Measurements from ENCODE around the gene SESN1.

Gene SESN1

DNA sequence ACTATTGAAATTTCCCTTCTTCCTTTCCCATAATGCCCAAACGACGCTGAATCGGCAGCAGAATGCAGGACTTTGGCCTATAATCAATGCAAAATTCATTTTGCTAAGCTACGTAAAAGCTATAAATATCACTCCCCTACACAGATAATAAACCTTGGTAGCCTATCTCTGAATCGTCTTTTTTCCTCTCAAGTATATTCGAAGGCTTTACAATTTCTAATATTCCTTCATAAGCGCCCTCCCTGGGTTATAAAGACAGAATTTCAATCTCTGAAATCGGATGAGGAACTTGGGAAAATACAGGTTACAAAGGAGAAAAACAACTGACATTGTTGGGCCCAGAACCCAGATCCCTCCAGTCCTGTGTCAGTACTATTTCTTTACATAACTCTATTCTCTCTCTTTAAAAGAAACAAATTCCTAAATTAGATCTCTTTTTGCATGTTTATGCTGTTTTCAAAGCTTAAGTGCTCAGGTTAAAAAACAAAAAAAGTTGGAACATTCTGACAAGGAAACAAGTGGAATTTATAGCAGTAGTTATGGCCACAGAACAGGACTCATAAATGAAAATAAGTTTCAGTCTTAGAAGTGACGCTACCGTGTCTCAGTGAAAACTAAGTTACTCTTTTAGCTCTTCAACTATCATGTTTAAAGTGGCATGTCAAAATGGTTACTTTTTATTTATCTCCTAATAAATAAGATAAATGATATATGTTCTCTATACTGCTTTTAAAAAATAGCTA is 84.5 kb downstream of the SESN1 start:
- ATAC-seq (no peak), DNase-seq (ENCODE audit: low spot score in 2 of 2) (no peak)
- Mint-ChIP-seq H3K27ac (peak overlapping the region; percentile 95), H3K4me3 (peak overlapping the region; percentile 83), H3K4me1 (peaks cover 65% of the 10 kb centered on the region), H3K9me3 (no peaks in the 10 kb centered on the region), H3K36me3 (peaks cover 5% of the 10 kb centered on the region)

DNA sequence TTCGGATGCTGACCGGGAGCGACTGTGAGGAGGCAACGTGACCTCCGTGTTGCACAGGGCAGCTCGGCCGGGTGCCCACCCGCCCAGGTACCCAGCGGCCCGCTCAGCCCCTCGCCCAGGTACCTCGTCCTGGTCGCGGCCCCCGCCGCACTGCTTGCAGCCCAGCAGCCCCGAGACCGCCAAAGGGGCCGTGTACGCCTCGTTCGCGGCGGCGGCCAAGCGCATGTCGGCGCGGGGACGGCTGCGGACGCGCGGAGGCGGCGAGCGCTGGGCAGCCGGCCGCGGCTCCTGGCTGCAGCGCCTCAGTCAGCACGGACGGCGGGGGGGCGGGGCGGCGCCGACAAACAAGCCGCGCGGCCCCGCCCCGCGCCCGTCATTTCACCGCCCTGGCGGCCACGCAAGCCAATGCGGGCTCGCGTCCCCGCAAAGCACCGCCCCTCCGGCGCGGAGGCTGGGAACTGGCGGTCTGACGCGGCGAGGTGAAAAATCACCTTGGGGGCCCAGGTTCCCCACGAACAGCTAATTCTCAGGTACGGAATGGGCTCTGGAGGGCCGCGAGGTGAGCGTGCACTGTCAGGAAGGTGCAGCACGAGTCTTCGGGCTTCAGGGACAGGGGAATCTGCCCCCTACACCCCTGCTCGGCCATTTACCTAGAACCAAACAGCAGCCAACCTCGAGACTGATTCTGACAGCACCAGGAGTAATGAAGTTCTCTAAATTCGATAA is 85.2 kb downstream of the SESN1 start:
- H3K4me1 Mint-ChIP-seq: peaks cover 66% of the 10 kb centered on the region
- H3K4me3 Mint-ChIP-seq: peak overlapping the region; percentile 83
- H3K9me3 Mint-ChIP-seq: no peaks in the 10 kb centered on the region
- H3K27ac Mint-ChIP-seq: peak overlapping the region; percentile 95
- H3K36me3 Mint-ChIP-seq: peaks cover 5% of the 10 kb centered on the region
- ATAC-seq: peak; percentile 91
- DNase-seq (ENCODE audit: low spot score in 2 of 2): peak; percentile 82 to 92

DNA sequence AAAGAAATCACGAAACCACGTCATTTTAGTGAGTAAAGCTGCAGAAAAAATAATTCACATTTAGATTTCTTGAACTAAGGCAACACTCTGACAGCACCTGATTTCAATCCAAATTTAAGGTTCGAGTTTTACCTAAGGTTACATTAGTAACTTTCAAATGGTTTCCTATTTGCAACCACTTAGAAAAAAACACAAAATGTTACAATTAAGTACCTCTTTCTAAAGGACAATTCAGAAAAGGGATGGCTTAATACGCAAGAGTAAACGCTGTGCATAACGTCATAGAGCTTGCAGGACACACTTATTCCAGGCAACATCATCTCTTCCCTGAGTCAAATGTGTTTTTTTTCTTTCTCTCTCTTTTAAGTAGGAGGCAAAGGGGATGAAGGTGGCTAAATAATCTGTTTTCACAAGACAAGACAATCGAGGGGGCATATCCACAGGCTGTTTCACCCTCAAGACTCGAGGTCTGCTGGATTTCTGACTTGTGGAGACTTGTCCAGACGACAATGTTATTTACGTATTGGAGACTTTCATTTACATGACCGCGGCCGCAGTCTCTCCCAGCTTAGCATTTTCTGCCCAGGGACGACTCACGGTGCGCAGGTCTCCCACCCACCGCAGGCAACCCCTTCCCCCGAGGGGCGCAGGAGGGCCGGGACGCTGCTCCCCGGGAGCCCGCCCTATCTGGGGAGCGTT is 86.0 kb downstream of the SESN1 start:
- peak overlapping the region; percentile 83 for H3K4me3 Mint-ChIP-seq
- H3K4me1 Mint-ChIP-seq: peaks cover 60% of the 10 kb centered on the region
- peak overlapping the region; percentile 87 for H3K27ac Mint-ChIP-seq
- H3K9me3 Mint-ChIP-seq: no peaks in the 10 kb centered on the region
- peaks cover 5% of the 10 kb centered on the region for H3K36me3 Mint-ChIP-seq
- DNase-seq (ENCODE audit: low spot score in 2 of 2): peak in 1 of 2 donors; percentile 74
- ATAC-seq: peak; percentile 61

DNA sequence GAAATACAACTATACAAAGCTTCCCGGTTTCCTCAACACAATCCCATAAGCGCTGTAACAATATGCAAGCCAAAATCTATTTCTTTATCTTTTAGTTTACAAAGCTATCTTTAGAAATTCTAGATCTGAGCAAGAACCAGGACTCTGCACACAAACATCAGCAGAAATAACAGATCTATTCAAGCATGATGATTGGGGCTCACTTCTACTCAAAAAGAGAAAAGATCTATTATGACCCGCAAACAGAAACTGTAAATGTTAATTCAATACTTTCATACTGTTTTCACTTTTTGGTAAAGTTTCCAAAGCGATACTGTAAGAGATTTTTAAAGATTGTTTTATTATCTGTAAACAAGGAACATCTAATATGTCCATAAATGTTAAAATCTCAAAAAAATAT is 86.6 kb downstream of the SESN1 start:
- DNase-seq (ENCODE audit: low spot score in 2 of 2) (no peak), ATAC-seq (peak; percentile 29)
- H3K4me1 Mint-ChIP-seq: peaks cover 54% of the 10 kb centered on the region
- no peaks in the 10 kb centered on the region for H3K9me3 Mint-ChIP-seq
- peaks cover 5% of the 10 kb centered on the region for H3K36me3 Mint-ChIP-seq
- H3K27ac Mint-ChIP-seq: peak overlapping the region; percentile 87
- peak overlapping the region; percentile 83 for H3K4me3 Mint-ChIP-seq

DNA sequence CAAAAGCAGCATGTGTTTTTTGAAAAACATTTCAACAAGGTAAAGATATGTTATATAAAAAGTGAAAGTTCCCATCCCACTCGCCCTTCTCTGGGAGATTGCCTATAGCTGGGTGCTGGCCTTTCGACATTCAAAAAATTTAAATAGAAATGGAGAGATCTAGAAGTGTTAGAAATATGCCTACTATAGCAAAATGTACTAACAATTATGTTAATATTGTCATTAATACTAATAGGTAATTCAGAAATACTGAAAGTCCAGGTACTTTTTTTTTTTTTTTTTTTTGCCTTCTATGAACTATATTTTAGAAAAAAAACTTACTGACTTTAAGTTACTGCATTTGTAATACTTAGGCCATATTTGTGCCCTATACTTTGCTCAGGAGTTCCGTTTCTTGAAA is 87.1 kb downstream of the SESN1 start:
- ATAC-seq: no peak
- DNase-seq (ENCODE audit: low spot score in 2 of 2): no peak
- Mint-ChIP-seq H3K9me3 (no peaks in the 10 kb centered on the region), H3K36me3 (peaks cover 5% of the 10 kb centered on the region), H3K4me3 (peak overlapping the region; percentile 83), H3K27ac (peak overlapping the region; percentile 87), H3K4me1 (peaks cover 49% of the 10 kb centered on the region)

DNA sequence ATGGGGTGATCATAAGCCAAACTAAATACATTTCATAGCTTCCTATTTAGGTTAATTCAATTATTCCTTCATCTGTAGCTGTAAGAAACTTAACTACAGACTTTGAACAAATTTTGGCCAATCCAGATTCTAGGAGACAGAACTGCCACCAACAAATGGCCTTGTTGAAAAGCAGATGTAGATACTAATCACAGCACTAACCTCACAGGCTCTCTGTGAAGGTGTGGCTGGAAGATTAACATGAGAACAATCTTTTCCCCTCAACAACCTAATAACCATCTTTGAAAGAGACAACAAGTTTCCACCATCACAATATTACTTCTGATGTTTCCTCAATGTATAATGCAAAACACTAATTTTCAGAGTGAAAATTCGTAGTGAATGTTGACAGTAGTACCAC is 87.8 kb downstream of the SESN1 start:
- Mint-ChIP-seq H3K27ac (peak overlapping the region; percentile 87), H3K36me3 (peaks cover 5% of the 10 kb centered on the region), H3K4me3 (peak overlapping the region; percentile 83), H3K4me1 (peaks cover 45% of the 10 kb centered on the region), H3K9me3 (no peaks in the 10 kb centered on the region)
- DNase-seq (ENCODE audit: low spot score in 2 of 2) (no peak), ATAC-seq (peak; percentile 1)

DNA sequence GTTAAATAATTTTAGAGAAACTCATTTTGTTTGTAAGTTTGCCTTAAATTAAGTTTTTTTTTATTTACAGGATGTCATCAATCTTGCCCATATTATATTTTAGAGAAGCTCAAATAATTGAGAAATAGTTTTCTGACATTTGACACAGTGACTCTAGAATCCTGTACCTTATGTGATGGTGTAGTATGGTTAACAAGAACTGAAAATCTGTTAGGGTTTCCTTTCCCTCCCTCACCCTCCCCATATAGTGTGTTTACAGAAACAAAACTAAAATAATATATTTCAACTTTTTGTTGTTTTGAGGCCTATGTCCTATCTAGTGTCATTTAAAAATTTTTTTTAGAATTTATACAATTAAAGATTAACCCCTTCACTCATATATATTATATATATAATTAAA is 91.8 kb downstream of the SESN1 start:
- peaks cover 38% of the 10 kb centered on the region for H3K36me3 Mint-ChIP-seq
- no peaks in the 10 kb centered on the region for H3K9me3 Mint-ChIP-seq
- no peak for ATAC-seq
- DNase-seq (ENCODE audit: low spot score in 2 of 2): no peak
- H3K27ac Mint-ChIP-seq: no peak overlapping the region
- no peak overlapping the region for H3K4me3 Mint-ChIP-seq
- H3K4me1 Mint-ChIP-seq: peaks cover 29% of the 10 kb centered on the region

DNA sequence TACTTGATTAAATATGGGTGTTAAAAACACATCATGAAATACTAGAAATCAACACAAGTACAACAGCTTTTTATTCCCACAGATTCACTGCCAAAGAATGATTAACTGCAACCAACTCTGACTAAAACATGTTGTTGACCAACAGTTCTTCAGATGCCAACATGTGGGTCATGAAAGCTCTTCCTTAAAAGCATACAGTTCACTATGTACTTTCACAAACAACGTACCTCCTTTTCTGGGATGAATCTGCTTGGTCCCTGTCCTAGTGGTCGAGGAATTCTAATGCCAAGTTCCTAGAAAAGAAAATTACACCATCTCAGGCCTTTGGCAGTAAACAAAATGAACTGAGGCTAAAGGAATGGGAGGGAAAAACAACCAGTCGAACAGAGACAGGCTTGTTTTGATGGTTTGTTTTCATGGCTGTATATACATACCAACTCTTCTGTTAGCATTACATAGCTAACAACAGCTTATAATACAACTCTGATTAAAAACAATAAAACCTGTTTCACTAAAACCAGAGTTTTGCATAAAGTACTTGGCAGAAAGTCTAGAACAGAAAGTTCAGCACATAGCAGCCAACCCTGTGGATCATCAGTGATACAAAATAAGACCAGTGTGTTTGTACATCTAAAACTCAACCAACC is 92.5 kb downstream of the SESN1 start:
- Mint-ChIP-seq H3K4me3 (peak overlapping the region; percentile 21), H3K36me3 (peaks cover 41% of the 10 kb centered on the region), H3K4me1 (peaks cover 23% of the 10 kb centered on the region), H3K27ac (no peak overlapping the region), H3K9me3 (no peaks in the 10 kb centered on the region)
- ATAC-seq: peak; percentile 44
- no peak for DNase-seq (ENCODE audit: low spot score in 2 of 2)

DNA sequence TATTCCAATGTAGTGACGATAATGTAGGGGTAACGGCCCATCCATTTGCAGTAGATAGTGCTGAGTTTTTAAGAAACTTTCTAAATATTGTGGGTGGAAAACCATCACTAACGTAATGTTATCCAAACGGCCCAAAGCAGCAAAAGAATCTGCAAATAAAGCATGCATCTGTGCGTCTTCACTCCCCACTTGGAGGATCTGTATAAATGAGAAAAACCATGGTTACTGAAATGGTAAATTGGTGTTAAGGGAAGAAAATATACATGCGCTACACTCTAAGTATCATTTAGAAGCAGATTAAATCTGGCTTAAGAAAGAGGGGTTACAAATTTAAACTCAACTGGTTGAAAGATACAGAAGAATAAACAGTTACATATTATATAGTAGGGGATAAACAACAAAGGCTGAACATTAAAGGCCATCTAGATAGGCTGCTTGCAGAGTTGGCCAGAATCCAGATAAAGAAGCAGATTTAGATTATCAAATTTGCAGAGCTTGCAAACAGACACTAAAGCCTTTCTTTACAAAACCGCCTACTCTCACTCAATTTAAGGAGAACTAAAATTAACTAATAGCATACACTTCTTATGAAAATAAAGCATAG is 93.3 kb downstream of the SESN1 start:
- Mint-ChIP-seq H3K4me3 (no peak overlapping the region), H3K9me3 (no peaks in the 10 kb centered on the region), H3K27ac (no peak overlapping the region), H3K4me1 (peaks cover 16% of the 10 kb centered on the region), H3K36me3 (peaks cover 41% of the 10 kb centered on the region)
- ATAC-seq (no peak), DNase-seq (ENCODE audit: low spot score in 2 of 2) (no peak)

DNA sequence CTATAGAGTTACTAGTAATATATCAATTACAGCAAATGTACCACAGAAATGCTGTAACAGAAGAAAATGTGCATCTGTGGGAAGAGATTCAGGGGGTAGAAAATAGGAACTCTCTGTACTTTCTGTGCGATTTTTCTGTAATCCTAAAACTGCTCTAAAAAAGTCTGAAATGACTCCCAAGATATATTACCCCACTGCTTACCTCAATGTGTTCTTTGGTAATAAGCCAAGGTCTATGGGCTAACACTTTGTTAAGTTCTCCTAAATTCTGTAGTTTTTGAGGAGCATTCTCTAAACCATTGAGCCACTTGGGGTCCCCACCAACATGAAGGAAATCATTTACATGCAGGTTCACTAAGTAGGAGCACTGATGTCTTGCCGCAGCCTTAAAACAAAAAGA is 94.4 kb downstream of the SESN1 start:
- no peak for DNase-seq (ENCODE audit: low spot score in 2 of 2)
- H3K36me3 Mint-ChIP-seq: peaks cover 48% of the 10 kb centered on the region
- H3K4me1 Mint-ChIP-seq: peaks cover 9% of the 10 kb centered on the region
- no peak for ATAC-seq
- no peaks in the 10 kb centered on the region for H3K9me3 Mint-ChIP-seq
- no peak overlapping the region for H3K27ac Mint-ChIP-seq
- no peak overlapping the region for H3K4me3 Mint-ChIP-seq

DNA sequence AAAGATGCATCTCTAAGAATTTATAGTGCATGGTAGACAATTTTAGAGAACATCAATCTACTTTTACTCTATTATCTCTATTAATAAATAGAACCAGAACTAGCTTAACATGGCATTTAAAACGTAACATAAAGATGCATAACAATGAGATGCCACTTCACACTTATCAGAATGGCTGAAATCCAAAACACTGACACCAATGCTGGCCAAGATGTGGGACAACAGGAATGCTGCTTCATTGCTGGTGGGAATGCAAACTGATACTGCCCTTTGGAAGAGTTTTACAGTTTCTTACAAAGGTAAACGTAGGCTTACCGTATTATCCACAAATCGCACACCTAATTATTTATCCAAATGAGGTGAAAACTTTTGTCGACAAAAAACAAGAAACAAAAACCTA is 95.2 kb downstream of the SESN1 start:
- H3K4me1 Mint-ChIP-seq: peaks cover under 1% of the 10 kb centered on the region
- H3K27ac Mint-ChIP-seq: no peak overlapping the region
- peaks cover 54% of the 10 kb centered on the region for H3K36me3 Mint-ChIP-seq
- DNase-seq (ENCODE audit: low spot score in 2 of 2) (no peak), ATAC-seq (no peak)
- no peak overlapping the region for H3K4me3 Mint-ChIP-seq
- H3K9me3 Mint-ChIP-seq: no peaks in the 10 kb centered on the region

DNA sequence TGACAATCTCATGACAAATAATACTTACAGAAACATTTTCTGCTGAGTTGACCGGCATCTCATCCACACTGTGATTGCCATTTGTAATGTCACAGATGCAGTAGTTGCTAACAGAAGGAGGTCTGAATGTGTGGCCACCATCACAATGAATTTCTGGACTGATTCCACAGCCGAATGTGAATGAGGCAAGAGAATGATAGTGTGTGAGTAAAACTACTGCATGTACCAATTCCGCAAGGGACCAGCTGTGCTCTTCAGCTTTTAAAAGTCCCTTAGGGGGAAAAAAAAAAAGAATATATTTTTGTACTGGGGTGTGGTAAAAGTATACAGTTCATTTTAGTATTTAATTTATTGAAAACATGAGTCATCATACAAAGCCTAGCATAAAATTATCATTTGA is 96.2 kb downstream of the SESN1 start:
- Mint-ChIP-seq H3K9me3 (no peaks in the 10 kb centered on the region), H3K4me1 (no peaks in the 10 kb centered on the region), H3K4me3 (no peak overlapping the region), H3K27ac (no peak overlapping the region), H3K36me3 (peaks cover 64% of the 10 kb centered on the region)
- ATAC-seq (no peak), DNase-seq (ENCODE audit: low spot score in 2 of 2) (no peak)

DNA sequence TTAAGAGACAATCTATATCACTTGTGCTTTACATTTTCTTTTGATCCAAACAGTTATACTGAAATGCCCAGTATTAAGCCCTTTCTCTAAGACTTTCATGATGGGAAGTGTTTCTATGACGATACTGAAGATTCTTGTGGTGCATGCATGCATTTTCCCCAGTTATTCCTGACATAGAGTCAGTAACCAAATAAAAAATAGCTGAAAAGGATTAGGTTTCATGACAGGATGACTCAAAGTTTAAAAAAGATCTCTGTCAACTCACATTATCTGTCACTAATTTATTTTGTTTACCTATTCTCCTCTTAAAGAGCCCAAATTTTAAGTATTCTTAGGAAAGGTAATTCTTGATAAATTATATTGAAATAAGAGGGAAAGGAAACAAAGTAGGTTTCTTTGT is 98.4 kb downstream of the SESN1 start:
- Mint-ChIP-seq H3K4me3 (no peak overlapping the region), H3K4me1 (peaks cover 4% of the 10 kb centered on the region), H3K36me3 (peaks cover 87% of the 10 kb centered on the region), H3K27ac (no peak overlapping the region), H3K9me3 (no peaks in the 10 kb centered on the region)
- DNase-seq (ENCODE audit: low spot score in 2 of 2) (no peak), ATAC-seq (no peak)

DNA sequence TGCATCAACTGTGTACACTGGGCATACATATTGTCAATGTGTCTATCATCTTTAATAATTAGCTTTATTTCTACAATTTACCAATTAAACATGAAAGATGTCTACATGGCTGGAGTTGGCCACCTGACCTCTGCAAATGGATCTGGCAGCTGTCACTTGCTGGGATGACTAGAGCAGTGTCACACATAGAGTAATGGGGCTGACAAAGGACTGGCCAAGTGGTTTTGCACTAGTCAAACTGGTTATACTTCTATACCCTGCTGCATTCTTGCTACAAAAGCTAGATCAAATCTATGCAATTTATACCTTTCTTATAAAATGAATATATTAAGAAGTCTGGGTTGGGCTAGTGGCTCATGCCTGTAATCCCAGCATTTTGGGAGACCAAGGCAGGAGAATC is 99.3 kb downstream of the SESN1 start:
- H3K9me3 Mint-ChIP-seq: no peaks in the 10 kb centered on the region
- no peak for ATAC-seq

DNA sequence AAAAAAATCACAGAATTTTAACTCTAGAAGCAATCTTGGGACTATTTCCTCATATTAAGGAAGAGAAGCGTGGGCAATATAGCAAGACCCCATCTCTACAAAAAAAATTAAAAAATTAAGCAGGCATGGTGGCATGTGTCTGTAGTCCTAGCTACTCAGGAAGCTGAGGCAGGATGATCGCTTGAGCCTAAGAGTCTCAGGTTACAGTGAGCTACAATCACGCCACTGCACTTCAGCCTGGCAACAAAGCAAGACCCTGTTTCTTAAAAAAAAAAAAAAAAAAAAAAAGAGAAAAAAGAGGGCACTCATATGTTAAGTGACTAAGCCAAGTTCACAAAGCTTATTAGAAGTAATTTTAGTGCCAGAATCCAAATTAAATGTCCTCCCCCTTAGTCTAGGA is 100.8 kb downstream of the SESN1 start:
- Mint-ChIP-seq H3K4me1 (peaks cover 4% of the 10 kb centered on the region), H3K36me3 (peaks cover 84% of the 10 kb centered on the region), H3K9me3 (no peaks in the 10 kb centered on the region), H3K4me3 (no peak overlapping the region), H3K27ac (no peak overlapping the region)
- no peak for DNase-seq (ENCODE audit: low spot score in 2 of 2)
- ATAC-seq: no peak

More for the DNA sequence above, 99.3 kb downstream of the SESN1 start:
- no peak for DNase-seq (ENCODE audit: low spot score in 2 of 2)
- H3K27ac Mint-ChIP-seq: no peak overlapping the region
- H3K4me1 Mint-ChIP-seq: peaks cover 4% of the 10 kb centered on the region
- H3K4me3 Mint-ChIP-seq: no peak overlapping the region
- H3K36me3 Mint-ChIP-seq: peaks cover 87% of the 10 kb centered on the region
